Body of pancreas (tissue), 4 donors: ENCODE data around the gene PACS2.

ENCODE experiments used
- POLR2A ChIP-seq, 3 donors: fragments of 450-650 bp; IDR thresholded peaks; one replicate each; pipeline ENCODE4 v1.6.1; 2016; ENCODE audit warnings: antibody characterized with exemption in 3 of 3, mild to moderate bottlenecking in 2 of 3
- TF ChIP-seq, protein P1 (sequence below), 7 experiments: fragments of 450-650 bp in 4 of 7; fragments of 200-600 bp in 3 of 7; sonication (generic) in 3 of 7; IDR thresholded peaks; one replicate each; pipeline ENCODE4 v1.5.1; 2016 to 2019; ENCODE audit warnings: antibody characterized with exemption in 7 of 7

DNA sequence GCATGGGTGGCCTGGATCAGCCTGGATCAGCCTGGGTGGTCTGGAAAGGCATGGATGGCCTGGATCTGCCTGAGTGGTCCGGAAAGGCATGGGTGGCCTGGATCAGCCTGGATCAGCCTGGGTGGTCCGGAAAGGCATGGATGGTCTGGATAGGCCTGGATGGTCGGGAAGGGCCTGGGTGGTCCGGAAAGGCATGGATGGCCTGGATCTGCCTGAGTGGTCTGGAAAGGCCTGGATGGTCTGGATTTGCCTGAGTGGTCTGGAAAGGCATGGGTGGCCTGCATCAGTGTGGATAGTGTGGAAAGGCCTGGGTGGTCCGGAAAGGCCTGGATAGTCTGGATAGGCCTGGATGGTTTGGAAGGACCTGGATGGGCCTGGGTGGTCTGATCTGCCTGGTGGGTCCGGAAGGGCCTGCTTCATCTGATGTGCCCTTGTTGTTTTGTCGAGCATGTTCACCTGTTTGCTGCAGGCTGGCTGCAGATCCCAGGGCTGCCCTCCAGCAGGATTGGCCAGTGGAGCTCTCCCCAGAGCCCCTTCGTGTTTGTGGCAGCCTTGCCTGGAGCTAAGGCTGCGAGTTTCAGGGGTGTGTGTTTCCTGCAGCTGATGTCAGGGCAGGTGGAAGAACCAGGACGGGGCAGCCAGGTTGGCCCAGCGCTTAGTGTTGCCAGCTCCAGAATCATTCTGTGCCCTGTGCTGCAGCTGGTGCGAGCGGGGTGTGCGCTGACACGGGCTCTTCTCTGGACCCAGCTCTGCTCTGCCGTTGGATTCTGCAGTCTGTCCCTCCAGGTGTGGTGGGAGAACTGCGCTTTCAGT, 64.5 kb downstream of the PACS2 start:
- TF ChIP-seq, protein P1, sequence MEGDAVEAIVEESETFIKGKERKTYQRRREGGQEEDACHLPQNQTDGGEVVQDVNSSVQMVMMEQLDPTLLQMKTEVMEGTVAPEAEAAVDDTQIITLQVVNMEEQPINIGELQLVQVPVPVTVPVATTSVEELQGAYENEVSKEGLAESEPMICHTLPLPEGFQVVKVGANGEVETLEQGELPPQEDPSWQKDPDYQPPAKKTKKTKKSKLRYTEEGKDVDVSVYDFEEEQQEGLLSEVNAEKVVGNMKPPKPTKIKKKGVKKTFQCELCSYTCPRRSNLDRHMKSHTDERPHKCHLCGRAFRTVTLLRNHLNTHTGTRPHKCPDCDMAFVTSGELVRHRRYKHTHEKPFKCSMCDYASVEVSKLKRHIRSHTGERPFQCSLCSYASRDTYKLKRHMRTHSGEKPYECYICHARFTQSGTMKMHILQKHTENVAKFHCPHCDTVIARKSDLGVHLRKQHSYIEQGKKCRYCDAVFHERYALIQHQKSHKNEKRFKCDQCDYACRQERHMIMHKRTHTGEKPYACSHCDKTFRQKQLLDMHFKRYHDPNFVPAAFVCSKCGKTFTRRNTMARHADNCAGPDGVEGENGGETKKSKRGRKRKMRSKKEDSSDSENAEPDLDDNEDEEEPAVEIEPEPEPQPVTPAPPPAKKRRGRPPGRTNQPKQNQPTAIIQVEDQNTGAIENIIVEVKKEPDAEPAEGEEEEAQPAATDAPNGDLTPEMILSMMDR (IDR thresholded peaks at IDR 0.05): no peak
- no peak for TF ChIP-seq POLR2A (IDR thresholded peaks at IDR 0.05)
